GM18858 (cell line): ENCODE measurements around the gene PPP1R3E.

Experiments
- ATAC-seq: cut with Tn5 transposase; IDR thresholded peaks from one replicate; pipeline ENCODE4 v1.9.1; 2021; ENCODE audit not compliant: unreplicated experiment

PPP1R3E gene

DNA sequence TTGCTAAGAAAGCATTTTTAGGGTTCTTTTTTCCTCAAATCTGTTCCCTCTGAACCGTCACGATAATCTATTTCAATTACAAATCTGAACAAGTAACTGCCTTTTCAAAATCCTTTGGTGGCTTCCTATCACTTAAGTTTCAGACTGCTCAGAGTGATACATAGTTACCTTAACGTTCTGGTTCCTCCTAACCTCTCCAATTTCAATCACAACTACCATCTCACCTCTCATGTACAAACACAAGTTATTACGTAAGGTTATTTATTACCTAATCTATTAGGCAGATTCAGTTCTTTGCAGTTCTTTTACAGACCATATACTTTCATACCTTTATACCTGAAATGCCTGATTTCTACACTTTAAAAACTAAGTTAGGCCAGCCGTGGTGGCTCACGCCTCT, 52.8 kb downstream of the PPP1R3E start:
- no peak for ATAC-seq

DNA sequence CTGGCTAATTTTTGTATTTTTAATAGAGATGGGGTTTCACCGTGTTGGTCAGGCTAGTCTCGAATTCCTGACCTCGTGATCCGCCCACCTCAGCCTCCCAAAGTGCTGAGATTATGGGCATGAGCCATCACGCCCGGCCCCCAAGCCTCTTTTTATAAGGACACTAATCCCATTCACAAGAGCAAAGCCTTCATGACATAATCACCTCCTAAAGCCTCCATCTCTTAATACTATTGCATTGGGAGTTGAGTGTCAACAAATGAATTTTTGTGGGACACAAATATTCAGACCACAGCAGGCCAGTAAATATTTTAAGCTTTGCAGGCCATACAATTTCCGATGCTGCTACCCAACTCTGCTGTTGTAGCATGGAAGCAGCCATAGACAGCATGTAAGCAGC, 54.1 kb downstream of the PPP1R3E start:
- ATAC-seq, result no peak
